GM12878 (cell line): ENCODE measurements around the gene CLIP1. TPM values are rescaled to one million over a fixed set of nuclear protein-coding genes. Genes with fewer than 3 reads are reported as not detected.

Experiments
- ATAC-seq: fragments of 200-7000 bp; cut with Tn5 transposase; 3 replicates; pipeline ENCODE4 v1.9.1; 2020; ENCODE audit warnings: mild to moderate bottlenecking, moderate library complexity
- BruUV-seq: library from RNA; stranded (reverse); fragments of 400-500 nt; replicated peaks from 2 replicates; lab custom pipeline; 2021; lab: Mats Ljungman, UMichigan
- CTCF ChIA-PET: fragments of 300-600 bp; sonication (Branson Sonifier 250); formaldehyde crosslinking; extraction: SDS; loops from one replicate; lab custom pipeline; 2021; ENCODE audit warnings: inconsistent platforms; lab: Yijun Ruan, JAX
- POLR2A ChIA-PET: fragments of 350-600 bp; formaldehyde crosslinking; extraction: SDS; loops from one replicate; lab custom pipeline; 2021; ENCODE audit warnings: inconsistent platforms; lab: Charles Lee
- RAD21 ChIA-PET: fragments of 300-600 bp; sonication (Branson Sonifier 250); formaldehyde crosslinking; loops from one replicate; lab custom pipeline; 2023; ENCODE audit warnings: antibody characterized with exemption; ENCODE audit not compliant: unreplicated experiment; lab: Charles Lee
- SMC1A ChIA-PET: fragments of 300-600 bp; sonication (Branson Sonifier 250); formaldehyde crosslinking; loops from one replicate; lab custom pipeline; 2023; ENCODE audit not compliant: unreplicated experiment, uncharacterized antibody; lab: Charles Lee
- DNase-seq: peaks from one replicate; pipeline ENCODE4 v3.0.0-alpha.2; 2011; ENCODE audit warnings: low read depth, low spot score
- FAIRE-seq: peaks from 3 replicates; lab custom pipeline; 2011; peaks lifted over from hg19 to GRCh38; lab: Jason Lieb, UNC
- H2AFZ ChIP-seq: 2 replicates; pipeline ENCODE4 v1.6.0; 2011; ENCODE audit warnings: low read depth, low read length, control low read depth; ENCODE audit not compliant: control insufficient read depth
- H3K27ac ChIP-seq: 2 replicates; pipeline ENCODE4 v1.5.1; 2011; ENCODE audit warnings: control low read depth; ENCODE audit not compliant: control insufficient read depth, insufficient read depth
- H3K27me3 ChIP-seq, 2 experiments: replicated peaks in 1 of 2; 2 replicates each; pipeline versions ENCODE4 v1.6.0 to v1.6.1; 2011; ENCODE audit warnings: low read length in 1 of 2; ENCODE audit not compliant: control insufficient read depth in 2 of 2, insufficient read depth in 2 of 2
- H3K36me3 ChIP-seq, 2 experiments: 2 replicates each; pipeline ENCODE4 v1.5.1; 2011; ENCODE audit warnings: low read length in 1 of 2; ENCODE audit not compliant: control insufficient read depth in 2 of 2, insufficient read depth in 2 of 2
- H3K4me1 ChIP-seq: 2 replicates; pipeline ENCODE4 v1.6.1; 2011; ENCODE audit warnings: mild to moderate bottlenecking, low read length, moderate library complexity, mixed read lengths; ENCODE audit not compliant: control insufficient read depth, insufficient read depth
- H3K4me2 ChIP-seq: 2 replicates; pipeline ENCODE4 v1.6.0; 2011; ENCODE audit warnings: control low read depth; ENCODE audit not compliant: control insufficient read depth, insufficient read depth
- H3K4me3 ChIP-seq: fragments of 200-600 bp; sonication (generic); 2 replicates; pipeline ENCODE4 v1.5.1; 2016
- H3K79me2 ChIP-seq: 2 replicates; pipeline ENCODE4 v1.6.0; 2011; ENCODE audit warnings: low read length; ENCODE audit not compliant: control insufficient read depth, insufficient read depth
- H3K9ac ChIP-seq: 2 replicates; pipeline ENCODE4 v1.8.0; 2011; ENCODE audit warnings: low read length, control low read depth, mixed read lengths; ENCODE audit not compliant: control insufficient read depth, insufficient read depth
- H3K9me3 ChIP-seq: replicated peaks from 3 replicates; pipeline ENCODE4 v1.5.1; 2011; ENCODE audit warnings: mild to moderate bottlenecking, low read length; ENCODE audit not compliant: control insufficient read depth, insufficient read depth
- H4K20me1 ChIP-seq: 2 replicates; pipeline ENCODE4 v1.6.0; 2011; ENCODE audit not compliant: control insufficient read depth, insufficient read depth
- CBX5 ChIP-seq: sonication (generic); IDR thresholded peaks from 2 replicates; pipeline ENCODE4 v1.6.1; 2016; ENCODE audit warnings: low read depth, moderate library complexity, mild to moderate bottlenecking, inconsistent platforms
- CREM ChIP-seq: IDR thresholded peaks from 2 replicates; pipeline ENCODE4 v1.6.1; 2014; ENCODE audit warnings: antibody characterized with exemption, low read depth
- CTCF ChIP-seq, 3 experiments: IDR thresholded peaks in 2 of 3; conservative IDR thresholded peaks in 1 of 3; 2 replicates each; pipeline ENCODE4 v1.5.1; 2011; ENCODE audit warnings: low read depth in 3 of 3, low read length in 3 of 3, mild to moderate bottlenecking in 3 of 3, control low read depth in 2 of 3, moderate library complexity in 2 of 3, inconsistent platforms in 1 of 3, mixed read lengths in 1 of 3; ENCODE audit not compliant: control insufficient read depth in 2 of 3, insufficient read depth in 1 of 3; ENCODE audit errors: extremely low read depth in 1 of 3
- E2F4 ChIP-seq: IDR thresholded peaks from 2 replicates; pipeline ENCODE4 v1.6.1; 2012; ENCODE audit warnings: low read depth, low read length, improper control_type of control experiment
- JUND ChIP-seq: IDR thresholded peaks from 2 replicates; pipeline ENCODE4 v1.6.1; 2012; ENCODE audit warnings: low read depth, mild to moderate bottlenecking, low read length, improper control_type of control experiment, moderate library complexity
- MLLT1 ChIP-seq: fragments of 450-650 bp; IDR thresholded peaks from 2 replicates; pipeline ENCODE4 v1.6.1; 2016; ENCODE audit warnings: mild to moderate bottlenecking
- MTA2 ChIP-seq: fragments of 450-650 bp; IDR thresholded peaks from 2 replicates; pipeline ENCODE4 v1.6.1; 2016; ENCODE audit warnings: low read depth, mild to moderate bottlenecking, moderate library complexity
- MTA3 ChIP-seq: IDR thresholded peaks from 2 replicates; pipeline ENCODE4 v1.6.1; 2012; ENCODE audit warnings: low read length, inconsistent platforms, borderline replicate concordance
- NFYA ChIP-seq: IDR thresholded peaks from 2 replicates; pipeline ENCODE4 v1.6.1; 2011; ENCODE audit warnings: low read depth, mild to moderate bottlenecking, low read length, improper control_type of control experiment, borderline replicate concordance
- NFYB ChIP-seq: IDR thresholded peaks from 2 replicates; pipeline ENCODE4 v1.6.1; 2011; ENCODE audit warnings: low read depth, mild to moderate bottlenecking, low read length, improper control_type of control experiment, moderate library complexity; ENCODE audit not compliant: insufficient read depth
- RCOR1 ChIP-seq: conservative IDR thresholded peaks from 2 replicates; pipeline ENCODE4 v1.6.1; 2012; ENCODE audit warnings: low read depth, low read length, improper control_type of control experiment
- SMAD5 ChIP-seq: IDR thresholded peaks from 2 replicates; pipeline ENCODE4 v1.6.1; 2016; ENCODE audit warnings: antibody characterized with exemption, low read depth
- SP1 ChIP-seq: IDR thresholded peaks from one replicate; pipeline ENCODE4 v1.6.1; 2011; ENCODE audit warnings: low read depth, low read length
- SUPT20H ChIP-seq: IDR thresholded peaks from 2 replicates; pipeline ENCODE4 v1.6.1; 2011; ENCODE audit warnings: low read depth, mild to moderate bottlenecking, low read length, moderate library complexity, borderline replicate concordance; ENCODE audit not compliant: control insufficient read depth
- TCF12 ChIP-seq: IDR thresholded peaks from 2 replicates; pipeline ENCODE4 v1.6.1; 2011; ENCODE audit warnings: low read depth, mild to moderate bottlenecking, low read length
- YY1 ChIP-seq: IDR thresholded peaks from 2 replicates; pipeline ENCODE4 v1.6.1; 2011; ENCODE audit warnings: low read depth, mild to moderate bottlenecking, low read length
- ZBTB11 ChIP-seq: fragments of 450-650 bp; formaldehyde crosslinking; IDR thresholded peaks from 2 replicates; pipeline ENCODE4 v1.5.0; 2022; ENCODE audit warnings: mild to moderate bottlenecking, missing genetic modification characterization
- ZNF384 ChIP-seq: IDR thresholded peaks from 2 replicates; pipeline ENCODE4 v1.6.1; 2012; ENCODE audit warnings: low read depth, mild to moderate bottlenecking, low read length, improper control_type of control experiment, borderline replicate concordance
- WGBS: methylation state at CpG from one replicate; pipeline ENCODE4 v1.1.6; 2016; ENCODE audit warnings: low lambda C conversion rate; ENCODE audit not compliant: insufficient replicate concordance, insufficient coverage; ENCODE audit errors: missing lambda C conversion rate; 5-methylcytosine and 5-hydroxymethylcytosine counted together
- in situ Hi-C: fragments of 300-500 bp; cut with MboI; formaldehyde crosslinking; loops from 9 replicates; pipeline ENCODE4 v1.14.3; 2018; ENCODE audit warnings: mixed read lengths
- intact Hi-C: fragments of 100-400 bp; cut with micrococcal nuclease; formaldehyde crosslinking; loops from one replicate; pipeline ENCODE4 v1.14.2; 2022; ENCODE audit not compliant: unreplicated experiment
- polyA plus RNA-seq, 11 experiments: library from polyadenylated mRNA; depleted of rRNA in 4 of 11; unstranded in 6 of 11; stranded (reverse) in 5 of 11; fragments of >200 nt; fragmentation: Nextera tagmentation in 4 of 11; fragmentation: Illumina TruSeq in 1 of 11; extraction: Ambion mirVana in 4 of 11; extraction: Trizol in 1 of 11; gene quantifications; 1 replicate in 1 of 11; 2 replicates in 10 of 11; pipeline versions ENCODE4 v1.2.1 to v1.2.3, GENCODE V29; 2011 to 2016; ENCODE audit warnings: inconsistent platforms in 2 of 11, missing spikeins in 2 of 11, low read depth in 1 of 11
- total RNA-seq, 4 experiments: library from RNA; depleted of rRNA in 3 of 4; stranded (reverse); fragments of >200 nt in 3 of 4; fragmentation: Illumina TruSeq in 1 of 4; extraction: Trizol in 1 of 4; gene quantifications; 2 replicates each; pipeline versions ENCODE4 v1.2.1 to v1.2.3, GENCODE V29; 2013 to 2021

The CLIP1 gene
- total and polyA plus RNA-seq, 10 of the 15 experiments (the other 5 are each of a cell fraction or from before 2014, with no cell fraction given) = 6.0 to 45.4 (median 25.2) TPM

- Histone ChIP-seq H3K27me3 (no peaks in the 10 kb centered on the region), H3K36me3 (peaks cover 0 to 7% of the 10 kb centered on the region in 2 experiments; a peak in 2 of 4 replicates), H3K9me3 (no peaks in the 10 kb centered on the region), H3K79me2 (no peaks in the 10 kb centered on the region), H3K4me3 (no peak overlapping the region), H3K9ac (no peak overlapping the region), H3K4me2 (no peak overlapping the region), H3K27ac (no peak overlapping the region), H3K4me1 (no peaks in the 10 kb centered on the region), H4K20me1 (no peaks in the 10 kb centered on the region), H2AFZ (no peak overlapping the region)
- intact Hi-C loops = no loop called here
- CTCF ChIA-PET = interaction anchor here (0.6 kb wide), 1 partner anchor 34 kb away, joined by 3 read pairs; no protein-coding TSS in a partner anchor
- SMC1A ChIA-PET = no interaction called here
- POLR2A ChIA-PET = no interaction called here
- ATAC-seq = no peak
- in situ Hi-C loops = no loop called here
- no peak for FAIRE-seq
- RAD21 ChIA-PET = no interaction called here
- 98% methylated on average over 4 of the region's 4 CpGs for WGBS
- no peak for DNase-seq
- BruUV-seq = no TSS peak
- TF ChIP-seq CBX5 (no peak), ZBTB11 (no peak), NFYB (no peak), SP1 (no peak), CREM (no peak), TCF12 (no peak), E2F4 (no peak), SUPT20H (no peak), CTCF (IDR thresholded peaks at IDR 0.05 in 2 of 3, conservative IDR thresholded peaks at IDR 0.05 in 1 of 3; ENCODE audit: control insufficient read depth in 2 of 3, extremely low read depth in 1 of 3, insufficient read depth in 1 of 3, low read depth in 3 of 3, low read length in 3 of 3) (no peak), MLLT1 (no peak), SMAD5 (no peak), ZNF384 (no peak), JUND (no peak), MTA3 (no peak), MTA2 (no peak), RCOR1 (no peak), YY1 (no peak), NFYA (no peak)
Measured at GRCh38 chr12:122349078-122349477, 73.4 kb downstream of the CLIP1 start.
